ENCODE results near the gene MAN2B1.
"Not testable (repeated sequence)": the region's sequence is repeated elsewhere in the genome, so short reads cannot be mapped to it uniquely, and the experiment has no call there.

The MAN2B1 gene

GRCh38 chr19:12656899-12657571, 9.5 kb downstream of the MAN2B1 start:
- no peak for DNase-seq

DNA sequence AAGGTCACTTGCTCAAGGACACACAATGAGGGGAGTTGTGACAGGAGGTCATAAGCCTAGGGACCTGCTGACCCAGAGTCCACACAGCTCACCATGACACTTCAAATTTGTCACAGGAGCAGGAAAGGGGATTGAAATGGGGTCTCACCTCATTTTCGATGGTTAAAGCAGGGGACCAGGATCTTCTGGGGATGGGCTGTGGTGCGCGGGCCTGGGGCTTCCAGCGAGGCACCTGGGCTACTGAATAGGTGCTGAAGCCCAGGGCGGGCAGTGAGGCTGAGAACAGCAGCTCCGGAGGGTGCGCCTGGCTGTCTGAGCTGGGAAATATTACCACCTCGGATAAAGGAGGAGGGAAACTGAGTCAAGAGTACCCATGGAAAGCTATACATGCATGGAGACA, 11.0 kb downstream of the MAN2B1 start:
- DNase-seq = no peak

- DNase-seq = no peak
These were observed 14.3 kb downstream of the MAN2B1 start for GRCh38 chr19:12652219-12652618.

- DNase-seq = no peak
These were observed 16.6 kb downstream of the MAN2B1 start for GRCh38 chr19:12649941-12650340.

GRCh38 chr19:12648088-12648487, 18.5 kb downstream of the MAN2B1 start:
- DNase-seq = no peak

- no peak for DNase-seq
These were observed 19.0 kb downstream of the MAN2B1 start for GRCh38 chr19:12647490-12648071.

DNA sequence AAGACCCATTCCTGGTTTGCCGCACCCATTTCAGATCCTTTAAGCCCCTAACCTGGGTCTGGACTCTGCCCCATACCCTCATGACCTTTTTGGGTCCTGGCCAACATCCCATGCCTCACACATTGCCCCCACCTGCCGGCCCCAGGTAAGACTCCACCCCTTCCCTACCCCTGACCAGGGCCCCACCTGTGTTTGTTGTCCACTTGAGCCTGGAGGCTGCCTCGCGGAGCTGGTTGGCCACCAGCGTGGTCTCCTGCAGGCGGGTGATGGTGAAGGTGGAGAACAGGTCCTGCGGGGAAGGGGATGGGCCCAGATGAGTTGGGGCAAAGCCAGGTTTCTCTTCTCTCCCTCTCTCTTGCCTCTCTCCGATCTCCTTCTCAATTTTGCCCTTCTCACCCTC, 19.5 kb downstream of the MAN2B1 start:
- DNase-seq = no peak

- no peak for DNase-seq
These were observed 20.0 kb downstream of the MAN2B1 start for GRCh38 chr19:12646551-12646950.

- DNase-seq = not testable (repeated sequence)
These were observed 22.8 kb downstream of the MAN2B1 start for GRCh38 chr19:12643716-12644115.

GRCh38 chr19:12642506-12642905, 24.0 kb downstream of the MAN2B1 start:
- no peak for DNase-seq

DNA sequence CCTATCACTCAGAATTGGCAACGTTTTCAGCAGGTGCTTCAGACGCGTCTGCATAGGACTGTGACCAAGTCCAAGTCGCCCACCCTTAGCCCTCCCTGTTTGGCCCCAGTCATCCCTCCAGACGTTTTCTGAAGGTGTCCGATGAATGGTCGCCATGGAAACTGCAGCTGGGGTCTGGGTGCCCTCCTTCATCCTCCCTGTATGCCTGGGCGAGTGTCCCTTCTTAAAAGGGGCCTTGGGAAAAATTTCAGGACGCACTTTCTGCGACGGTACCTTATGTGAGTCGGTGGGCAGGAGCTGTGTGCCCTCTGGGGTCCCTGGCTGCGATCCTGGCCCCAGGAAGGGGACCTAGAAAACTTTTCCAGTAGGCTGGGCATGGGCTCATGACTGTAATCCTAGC, 25.1 kb downstream of the MAN2B1 start:
- DNase-seq = no peak

DNA sequence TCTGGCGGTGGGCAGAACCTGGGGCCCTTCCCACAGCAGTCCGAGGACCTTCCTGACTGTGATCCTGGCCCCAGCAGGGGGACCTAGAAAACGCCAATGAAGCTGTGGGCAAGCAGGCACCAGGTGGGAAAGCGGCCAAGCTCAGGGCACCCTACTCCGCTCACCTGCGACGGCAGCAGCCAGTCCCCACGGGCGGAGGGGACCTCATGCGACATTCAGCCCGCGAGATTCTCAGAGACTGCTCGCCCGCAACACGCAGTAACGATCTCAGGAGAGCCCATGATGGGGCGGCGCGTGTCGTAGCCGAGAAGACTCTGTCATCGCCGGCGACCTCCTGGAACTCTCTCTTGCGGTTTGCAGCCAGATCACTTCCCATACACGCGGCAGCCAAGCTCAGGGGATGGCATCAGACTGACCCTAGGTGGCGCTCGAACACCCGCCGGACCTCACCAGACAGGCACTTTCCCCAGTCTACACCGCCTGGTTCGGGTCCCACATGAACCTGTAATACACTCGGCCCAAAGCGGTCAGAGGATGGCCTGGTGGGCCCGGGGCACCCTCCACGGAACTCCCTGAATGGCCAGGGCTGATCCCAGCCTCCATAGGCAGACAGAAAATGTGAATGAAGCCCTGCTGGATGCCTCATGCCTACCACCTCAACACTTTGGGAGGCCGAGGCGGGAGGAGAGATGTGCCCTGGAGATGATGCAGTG, 26.5 kb downstream of the MAN2B1 start:
- peak; percentile 88 for DNase-seq

DNA sequence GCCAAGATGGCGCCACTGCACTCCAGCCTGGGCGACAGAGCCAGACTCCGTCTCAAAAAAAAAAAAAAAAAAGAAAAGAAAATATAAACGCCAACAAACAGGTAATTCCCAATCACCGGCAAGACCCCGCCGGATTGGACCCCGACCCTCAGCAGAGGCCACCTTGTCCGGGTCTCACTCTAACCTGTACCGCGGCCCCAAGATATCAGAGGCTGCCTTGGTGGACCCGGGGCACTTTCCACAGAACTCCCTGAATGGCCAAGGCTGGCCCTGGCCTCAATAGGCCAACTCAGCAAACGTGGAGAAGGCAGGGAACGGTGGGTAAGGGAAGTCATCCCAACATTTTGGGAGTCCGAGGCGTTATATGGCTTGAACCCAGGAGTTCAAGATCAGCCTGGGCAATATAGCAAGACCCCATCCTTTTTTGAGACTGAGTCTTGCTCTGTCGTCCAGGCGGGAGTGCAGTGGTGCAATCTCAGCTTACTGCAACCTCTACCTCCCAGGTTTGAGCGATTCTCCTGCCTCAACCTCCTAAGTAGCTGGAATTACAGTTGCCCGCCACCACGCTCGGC, 27.8 kb downstream of the MAN2B1 start:
- no peak for DNase-seq

DNA sequence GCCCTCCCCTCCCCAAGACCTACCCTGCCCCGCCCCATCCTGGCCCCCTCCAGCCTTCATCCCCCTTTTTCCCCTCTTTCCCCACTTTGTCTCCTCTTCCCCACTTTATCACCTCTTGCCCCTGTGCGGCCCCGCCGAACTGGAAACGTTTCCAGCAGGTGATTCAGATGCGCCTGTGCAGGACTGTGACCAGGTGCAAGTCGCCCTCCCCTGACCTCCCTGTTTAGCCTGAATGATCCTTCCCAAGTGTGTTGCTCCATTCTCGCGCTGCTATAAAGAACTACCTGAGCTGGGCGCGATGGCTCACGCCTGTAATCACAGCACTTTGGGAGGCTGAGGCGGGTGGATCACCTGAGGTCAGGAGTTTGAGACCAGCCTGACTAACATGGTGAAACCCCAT, 29.9 kb downstream of the MAN2B1 start:
- DNase-seq = no peak

DNA sequence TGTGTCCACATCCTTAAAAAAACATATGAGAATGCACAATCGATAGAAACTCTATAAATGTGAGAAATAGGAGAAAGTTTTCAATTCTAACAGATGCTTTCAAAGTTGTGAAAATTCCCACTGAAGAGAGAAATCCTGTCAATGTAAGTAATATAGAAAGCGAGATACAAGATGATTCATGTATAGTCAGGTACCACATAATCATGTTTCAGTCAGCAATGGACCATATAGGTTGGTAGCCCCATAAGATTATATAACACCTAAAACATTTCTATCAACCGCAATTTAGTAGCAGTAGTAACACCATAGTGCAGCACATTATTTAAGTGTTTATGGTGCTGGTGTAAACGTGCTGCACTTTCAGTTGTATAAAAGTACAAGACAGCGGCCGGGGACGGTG, 37.3 kb downstream of the MAN2B1 start:
- no peak for DNase-seq

DNA sequence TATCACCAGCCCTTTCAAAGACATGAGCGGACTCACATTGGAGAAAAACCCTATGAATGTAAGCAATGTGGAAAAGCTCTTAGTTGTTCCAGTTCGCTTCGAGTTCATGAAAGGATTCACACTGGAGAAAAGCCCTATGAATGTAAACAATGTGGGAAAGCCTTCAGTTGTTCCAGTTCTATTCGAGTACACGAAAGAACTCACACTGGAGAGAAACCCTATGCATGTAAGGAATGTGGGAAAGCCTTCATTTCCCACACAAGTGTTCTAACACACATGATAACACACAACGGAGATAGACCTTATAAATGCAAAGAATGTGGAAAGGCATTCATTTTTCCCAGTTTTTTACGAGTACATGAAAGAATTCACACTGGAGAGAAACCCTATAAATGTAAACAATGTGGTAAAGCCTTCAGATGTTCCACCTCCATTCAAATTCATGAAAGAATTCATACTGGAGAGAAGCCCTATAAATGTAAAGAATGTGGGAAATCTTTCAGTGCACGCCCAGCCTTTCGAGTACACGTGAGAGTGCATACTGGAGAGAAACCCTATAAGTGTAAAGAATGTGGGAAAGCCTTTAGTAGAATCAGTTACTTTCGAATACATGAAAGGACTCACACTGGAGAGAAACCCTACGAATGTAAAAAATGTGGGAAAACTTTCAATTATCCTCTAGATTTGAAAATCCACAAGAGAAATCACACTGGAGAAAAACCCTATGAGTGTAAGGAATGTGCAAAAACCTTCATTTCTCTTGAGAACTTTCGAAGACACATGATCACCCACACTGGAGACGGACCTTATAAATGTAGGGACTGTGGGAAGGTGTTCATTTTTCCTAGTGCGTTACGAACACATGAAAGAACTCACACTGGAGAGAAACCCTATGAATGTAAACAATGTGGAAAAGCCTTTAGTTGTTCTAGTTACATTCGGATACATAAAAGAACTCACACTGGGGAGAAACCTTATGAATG, 38.2 kb downstream of the MAN2B1 start:
- no peak for DNase-seq

DNA sequence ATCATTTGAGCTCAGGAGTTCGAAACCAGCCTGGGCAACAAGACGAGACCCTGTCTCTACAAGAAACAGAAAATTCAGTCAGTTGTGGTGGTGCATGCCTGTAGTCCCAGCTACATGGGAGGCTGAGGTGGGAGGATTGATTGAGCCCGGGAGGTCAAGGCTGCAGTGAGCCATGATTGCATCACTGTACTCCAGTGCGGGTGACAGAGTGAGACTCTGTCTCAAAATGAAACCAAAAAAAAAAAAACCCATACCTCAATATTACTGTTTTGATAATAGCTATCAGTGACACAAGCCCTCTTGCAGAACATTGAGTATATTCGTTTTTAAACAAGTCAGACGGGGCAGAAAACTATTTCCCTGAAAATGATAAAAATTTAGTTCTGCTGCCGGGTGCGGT, 39.6 kb downstream of the MAN2B1 start:
- DNase-seq = no peak

DNA sequence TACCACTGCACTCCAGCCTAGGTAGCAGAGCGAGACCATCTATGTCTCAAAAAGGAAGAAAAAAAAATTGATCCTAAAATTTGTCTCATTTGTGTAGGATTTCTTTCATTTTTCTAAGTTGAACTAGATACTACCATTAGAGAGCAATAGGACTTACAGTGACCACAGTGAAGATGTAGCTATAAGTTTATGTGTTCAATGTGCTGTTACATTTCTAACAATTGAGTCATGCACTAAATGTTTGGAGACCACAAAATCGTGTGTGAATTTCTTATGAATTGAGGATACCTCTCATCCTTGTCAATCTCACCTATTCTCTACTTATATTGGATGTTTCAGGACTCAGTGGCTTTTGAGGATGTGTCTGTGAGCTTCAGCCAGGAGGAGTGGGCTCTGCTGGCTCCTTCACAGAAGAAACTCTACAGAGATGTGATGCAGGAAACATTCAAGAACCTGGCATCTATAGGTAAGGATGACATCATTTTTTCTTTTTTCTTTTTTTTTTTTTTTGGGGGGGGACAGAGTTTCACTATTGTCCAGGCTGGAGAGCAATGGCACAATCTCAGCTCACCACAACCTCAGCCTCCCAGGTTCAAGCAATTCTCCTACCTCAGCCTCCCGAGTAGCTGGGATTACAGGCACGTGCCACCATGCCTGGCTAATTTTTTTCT, 43.0 kb downstream of the MAN2B1 start:
- no peak for DNase-seq

DNA sequence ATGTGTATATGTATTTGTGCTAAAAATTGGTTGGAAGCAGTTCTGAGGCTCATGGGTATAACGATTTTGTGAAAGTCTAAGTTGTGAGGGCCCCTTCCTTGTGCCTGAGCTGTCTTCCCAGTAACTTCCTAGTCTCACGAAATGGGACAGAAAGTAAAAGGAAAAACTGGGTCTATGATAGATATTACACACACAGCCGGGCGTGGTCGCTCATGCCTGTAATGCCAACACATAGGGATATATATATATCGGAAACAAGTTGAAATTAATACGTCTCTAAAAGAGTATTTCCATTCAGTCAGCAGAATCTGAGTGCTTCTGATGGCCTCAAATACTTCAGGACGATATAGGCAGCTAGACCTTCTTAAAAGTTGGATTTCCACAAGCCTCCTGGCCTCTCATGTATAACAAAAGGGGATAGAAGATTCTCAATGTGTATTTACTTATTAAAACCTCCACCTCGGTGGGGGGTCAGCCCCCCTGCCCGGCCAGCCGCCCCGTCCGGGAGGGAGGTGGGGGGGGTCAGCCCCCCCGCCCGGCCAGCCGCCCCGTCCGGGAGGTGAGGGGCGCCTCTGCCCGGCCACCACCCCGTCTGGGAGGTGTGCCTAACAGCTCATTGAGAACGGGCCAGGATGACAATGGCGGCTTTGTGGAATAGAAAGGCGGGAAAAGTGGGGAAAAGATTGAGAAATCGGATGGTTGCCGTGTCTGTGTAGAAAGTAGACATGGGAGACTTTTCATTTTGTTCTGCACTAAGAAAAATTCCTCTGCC, 45.1 kb downstream of the MAN2B1 start:
- not testable (repeated sequence) for DNase-seq

GRCh38 chr19:12617646-12618045, 48.9 kb downstream of the MAN2B1 start:
- DNase-seq = no peak

DNA sequence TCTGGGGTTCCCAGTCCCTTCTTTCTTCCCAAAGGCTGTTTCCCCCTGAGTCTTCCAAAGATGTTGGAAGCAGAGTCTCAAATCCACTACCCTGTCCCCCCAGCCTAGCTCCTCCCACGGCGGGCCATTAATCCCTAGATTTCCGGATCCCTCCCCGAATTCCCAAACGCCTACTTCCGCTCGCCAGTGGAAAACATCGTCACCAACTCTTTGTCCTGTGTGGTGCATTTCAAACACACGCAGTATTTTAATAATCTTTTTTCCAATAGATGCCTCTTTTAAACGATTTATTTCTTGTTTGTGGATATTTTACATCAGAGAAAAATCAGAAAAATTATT, 55.2 kb downstream of the MAN2B1 start:
- no peak for DNase-seq

Measured in activated naive CD4-positive, alpha-beta T cell treated with Interleukin-2 at 50 U/mL for 16 hours (primary cell).